Psoas muscle (tissue), 8 donors: ENCODE measurements around the gene PIGT. TPM values are rescaled to one million over a fixed set of nuclear protein-coding genes. Genes with fewer than 3 reads are reported as not detected.
A peak's percentile ranks its signal among the peaks of the same experiment; 100 is the strongest.

Source experiments
- ATAC-seq, 4 donors: fragments of 200-7000 bp; cut with Tn5 transposase; one replicate each; pipeline ENCODE4 v1.9.1; 2020; ENCODE audit warnings: moderate library complexity in 3 of 4, mild to moderate bottlenecking in 2 of 4
- DNase-seq, 2 donors: peaks; one replicate each; pipeline ENCODE4 v3.0.0-alpha.2; 2020
- H3K27ac ChIP-seq: fragments of 200-600 bp; one replicate; pipeline ENCODE4 v1.8.0; 2022
- H3K27me3 ChIP-seq, 3 donors: fragments of 200-600 bp in 1 of 3; one replicate each; pipeline versions ENCODE4 v1.6.1 to v1.8.0; 2013 to 2022; ENCODE audit warnings: low read length in 2 of 3, mild to moderate bottlenecking in 2 of 3, moderate library complexity in 1 of 3; ENCODE audit not compliant: insufficient read depth in 3 of 3
- H3K36me3 ChIP-seq, 2 donors: fragments of 200-600 bp in 1 of 2; one replicate each; pipeline versions ENCODE4 v1.6.1 to v1.8.0; 2013 to 2022; ENCODE audit warnings: low read depth in 1 of 2, mild to moderate bottlenecking in 1 of 2, moderate library complexity in 1 of 2; ENCODE audit not compliant: insufficient read depth in 1 of 2
- H3K4me1 ChIP-seq: fragments of 200-600 bp; one replicate; pipeline ENCODE4 v1.8.0; 2022
- H3K4me3 ChIP-seq: fragments of 200-600 bp; one replicate; pipeline ENCODE4 v1.8.0; 2022; ENCODE audit warnings: mild to moderate bottlenecking
- H3K9me3 ChIP-seq: fragments of 200-600 bp; one replicate; pipeline ENCODE4 v1.8.0; 2022
- CTCF ChIP-seq: fragments of 200-600 bp; IDR thresholded peaks from one replicate; pipeline ENCODE4 v1.8.0; 2022; ENCODE audit warnings: antibody characterized with exemption
- WGBS, 3 donors: extraction: QIAGEN DNeasy Blood & Tissue Kit; methylation state at CpG; one replicate each; pipeline versions ENCODE4 v1.1.6 to v1.1.7; 2013; 5-methylcytosine and 5-hydroxymethylcytosine counted together
- intact Hi-C, 2 donors: fragments of 100-400 bp; cut with DNase I; formaldehyde crosslinking; loops; one replicate each; pipeline versions ENCODE4 v1.11.0 to v1.14.2; 2022
- polyA plus RNA-seq, 3 donors: library from polyadenylated mRNA; stranded (reverse); fragments of 200-250 nt; gene quantifications; one replicate each; pipeline ENCODE4 v1.2.3, GENCODE V29; 2013
- total RNA-seq, 4 donors: library from RNA; stranded (reverse); fragmentation: NEBNext Ultra II Directional in 2 of 4; extraction: Animal tissue kit (Norgen Biotek cat#: 25700) in 2 of 4; gene quantifications; one replicate each; pipeline versions ENCODE4 v1.2.1 to v1.2.4, GENCODE V29; 2021 to 2023
- donor health status: healthy with polysubstance abuse.
- donor health status: DM: no; HTN: no; CAD: no; lungs with moderate emphysema.
- donor health status: Bipolar disorder and iron deficiency.
- donor health status: healthy.
- donor health status: DM: yes; HTN: yes; CAD: no.
- donor health status: DM: no; HTN: no; CAD: no.
- donor health status: DM: no; HTN: no; CAD: no.
- donor health status: DM: yes; HTN: yes; CAD: no.

Gene PIGT
- total and polyA plus RNA-seq, 7 donors = 48.0 to 113 (median 58.8) TPM

DNA sequence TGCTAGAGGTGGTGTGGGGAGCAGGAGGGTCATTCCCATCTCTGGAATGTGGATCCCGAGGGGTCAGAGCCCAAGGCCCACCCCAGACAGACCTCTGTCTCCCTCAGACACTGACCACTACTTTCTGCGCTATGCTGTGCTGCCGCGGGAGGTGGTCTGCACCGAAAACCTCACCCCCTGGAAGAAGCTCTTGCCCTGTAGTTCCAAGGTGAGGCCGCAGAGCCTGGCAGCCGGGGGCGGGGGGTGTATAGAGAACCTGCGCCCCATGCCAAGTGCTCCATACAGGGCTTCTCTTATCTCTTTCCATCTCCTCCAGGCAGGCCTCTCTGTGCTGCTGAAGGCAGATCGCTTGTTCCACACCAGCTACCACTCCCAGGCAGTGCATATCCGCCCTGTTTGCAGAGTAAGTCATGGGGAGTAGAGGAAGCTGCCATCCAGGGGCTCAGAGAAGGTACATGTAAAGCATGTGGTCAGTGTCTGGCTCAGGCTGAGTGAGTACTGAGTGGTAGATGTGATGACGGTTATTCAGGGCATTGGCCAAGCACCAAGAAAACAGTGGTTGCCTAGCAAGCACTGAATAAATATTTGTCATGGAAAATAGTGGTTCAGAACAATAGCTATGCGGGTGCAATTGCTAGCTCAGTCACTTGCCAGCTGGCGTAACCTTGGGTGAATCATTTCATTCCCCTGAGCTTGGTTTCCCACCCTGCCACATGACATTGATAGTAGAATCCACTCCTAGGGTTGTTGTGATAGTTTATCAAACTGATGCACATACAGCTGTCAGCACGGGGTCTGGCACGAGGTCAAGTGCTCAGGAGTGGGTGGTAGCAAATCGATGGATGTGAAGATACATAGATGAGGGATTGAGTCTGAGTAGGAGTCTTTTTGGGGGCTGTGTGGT, 3.5 kb downstream of the PIGT start:
- intact Hi-C loops = loop anchor here in 1 of 2 donors (5.0 kb wide), 1 partner anchor 47 kb away; no protein-coding TSS in a partner anchor

DNA sequence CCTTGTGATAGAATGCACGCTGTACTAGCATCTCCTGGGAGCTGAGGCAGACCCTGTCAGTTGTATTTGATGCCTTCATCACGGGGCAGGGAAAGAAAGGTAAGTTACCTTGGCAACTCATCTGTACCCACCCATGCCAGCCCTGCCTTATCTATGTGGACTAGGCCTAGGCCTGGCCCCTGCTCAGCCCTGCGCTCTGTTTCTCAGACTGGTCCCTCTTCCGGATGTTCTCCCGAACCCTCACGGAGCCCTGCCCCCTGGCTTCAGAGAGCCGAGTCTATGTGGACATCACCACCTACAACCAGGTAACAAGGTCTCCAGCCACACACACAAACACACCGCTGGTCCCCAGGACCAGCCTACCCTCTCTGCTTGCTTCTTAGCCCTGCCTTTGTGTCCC, 4.2 kb downstream of the PIGT start:
- peaks cover 16% of the 10 kb centered on the region for H3K4me1 ChIP-seq
- no peaks in the 10 kb centered on the region for H3K9me3 ChIP-seq
- H3K36me3 ChIP-seq = peaks cover 4 to 70% of the 10 kb centered on the region in 2 donors
- WGBS, 3 donors = 81 to 88% (median 85%) methylated on average over 8 of the region's 8 CpGs
- H3K4me3 ChIP-seq = no peak overlapping the region
- no peak overlapping the region for H3K27ac ChIP-seq
- DNase-seq = no peak
- no peak for TF ChIP-seq CTCF
- intact Hi-C loops = no loop called here
- H3K27me3 ChIP-seq = no peaks in the 10 kb centered on the region
- no peak for ATAC-seq

More for the DNA sequence above, 3.5 kb downstream of the PIGT start:
- peaks cover 17% of the 10 kb centered on the region for H3K4me1 ChIP-seq
- H3K27ac ChIP-seq = peak overlapping the region; percentile 33
- H3K36me3 ChIP-seq = peaks cover 4 to 63% of the 10 kb centered on the region in 2 donors
- TF ChIP-seq CTCF = no peak
- ATAC-seq (peak; percentile 34 to 86 (median 66)), DNase-seq (peak; percentile 63 to 73)
- no peaks in the 10 kb centered on the region for H3K27me3 ChIP-seq
- H3K4me3 ChIP-seq = no peak overlapping the region
- H3K9me3 ChIP-seq = no peaks in the 10 kb centered on the region
- WGBS, 3 donors = 56 to 61% (median 58%) methylated on average over 17 of the region's 17 CpGs

GRCh38 chr20:45423700-45424099, 7.8 kb downstream of the PIGT start:
- 76 to 92% (median 87%) methylated on average over 2 of the region's 2 CpGs for WGBS, 3 donors
- Histone ChIP-seq H3K36me3 (peaks cover 4 to 80% of the 10 kb centered on the region in 2 donors), H3K4me3 (no peak overlapping the region), H3K9me3 (no peaks in the 10 kb centered on the region), H3K27me3 (no peaks in the 10 kb centered on the region), H3K4me1 (no peaks in the 10 kb centered on the region), H3K27ac (no peak overlapping the region)
- intact Hi-C loops = no loop called here
- no peak for ATAC-seq
- no peak for DNase-seq
- no peak for TF ChIP-seq CTCF

GRCh38 chr20:45425561-45425960, 9.6 kb downstream of the PIGT start:
- Histone ChIP-seq H3K27ac (no peak overlapping the region), H3K4me3 (no peak overlapping the region), H3K9me3 (no peaks in the 10 kb centered on the region), H3K4me1 (no peaks in the 10 kb centered on the region), H3K36me3 (peaks cover 4 to 61% of the 10 kb centered on the region in 2 donors), H3K27me3 (no peaks in the 10 kb centered on the region)
- 79 to 92% (median 84%) methylated on average over 17 of the region's 17 CpGs for WGBS, 3 donors
- intact Hi-C loops = no loop called here
- ATAC-seq (no peak), DNase-seq (no peak)
- no peak for TF ChIP-seq CTCF
